ENCODE data around the gene PSMD5. TPM values are rescaled to one million over a fixed set of nuclear protein-coding genes. Genes with fewer than 3 reads are reported as not detected.

Gene PSMD5
- total RNA-seq, 3 donors from 2014 or later: 30.1 to 46.9 (median 32.3) TPM

- Histone ChIP-seq H3K36me3 (ENCODE audit: low read depth) (no peaks in the 10 kb centered on the region), H3K4me3 (no peak overlapping the region), H3K9me3 (no peaks in the 10 kb centered on the region), H3K4me1 (ENCODE audit: low read depth) (peaks cover 9% of the 10 kb centered on the region)
- ATAC-seq (no peak), DNase-seq (no peak)
- no peak for TF ChIP-seq CTCF (IDR thresholded peaks at IDR 0.05)
- intact Hi-C loops (cut with DNase I, micrococcal nuclease): no loop called here
These were observed 22.5 kb upstream of the PSMD5 start for GRCh38 chr9:120865176-120865575.

GRCh38 chr9:120864719-120865118 is 22.0 kb upstream of the PSMD5 start:
- intact Hi-C loops (cut with DNase I, micrococcal nuclease): no loop called here
- no peaks in the 10 kb centered on the region for H3K9me3 ChIP-seq
- no peak for DNase-seq

GRCh38 chr9:120863833-120864232 is 21.1 kb upstream of the PSMD5 start:
- intact Hi-C loops (cut with DNase I, micrococcal nuclease): no loop called here
- TF ChIP-seq CTCF (IDR thresholded peaks at IDR 0.05): no peak
- DNase-seq (no peak), ATAC-seq (no peak)
- Histone ChIP-seq H3K4me1 (ENCODE audit: low read depth) (peaks cover 4% of the 10 kb centered on the region), H3K4me3 (no peak overlapping the region), H3K36me3 (ENCODE audit: low read depth) (no peaks in the 10 kb centered on the region), H3K9me3 (no peaks in the 10 kb centered on the region)

More at GRCh38 chr9:120864719-120865118, 22.0 kb upstream of the PSMD5 start:
- Histone ChIP-seq H3K4me3 (no peak overlapping the region), H3K4me1 (ENCODE audit: low read depth) (peaks cover 9% of the 10 kb centered on the region), H3K36me3 (ENCODE audit: low read depth) (no peaks in the 10 kb centered on the region)
- TF ChIP-seq CTCF (IDR thresholded peaks at IDR 0.05): no peak
- no peak for ATAC-seq

GRCh38 chr9:120862452-120862851 is 19.7 kb upstream of the PSMD5 start:
- DNase-seq (no peak), ATAC-seq (no peak)
- no peaks in the 10 kb centered on the region for H3K9me3 ChIP-seq
- no peak overlapping the region for H3K4me3 ChIP-seq
- intact Hi-C loops (cut with DNase I, micrococcal nuclease): no loop called here
- H3K36me3 ChIP-seq (ENCODE audit: low read depth): no peaks in the 10 kb centered on the region
- no peak for TF ChIP-seq CTCF (IDR thresholded peaks at IDR 0.05)
- no peaks in the 10 kb centered on the region for H3K4me1 ChIP-seq (ENCODE audit: low read depth)

- Histone ChIP-seq H3K9me3 (no peaks in the 10 kb centered on the region), H3K36me3 (ENCODE audit: low read depth) (no peaks in the 10 kb centered on the region), H3K4me1 (ENCODE audit: low read depth) (no peaks in the 10 kb centered on the region), H3K4me3 (no peak overlapping the region)
- intact Hi-C loops (cut with DNase I, micrococcal nuclease): no loop called here
- ATAC-seq (no peak), DNase-seq (no peak)
- TF ChIP-seq CTCF (IDR thresholded peaks at IDR 0.05): no peak
These were observed 19.2 kb upstream of the PSMD5 start for GRCh38 chr9:120861935-120862334.

- DNase-seq (no peak), ATAC-seq (no peak)
- Histone ChIP-seq H3K9me3 (no peaks in the 10 kb centered on the region), H3K36me3 (ENCODE audit: low read depth) (no peaks in the 10 kb centered on the region), H3K4me3 (no peak overlapping the region), H3K4me1 (ENCODE audit: low read depth) (no peaks in the 10 kb centered on the region)
- no peak for TF ChIP-seq CTCF (IDR thresholded peaks at IDR 0.05)
- intact Hi-C loops (cut with DNase I, micrococcal nuclease): no loop called here
These were observed 17.4 kb upstream of the PSMD5 start for GRCh38 chr9:120860083-120860482.

Data from mucosa of descending colon (tissue), 3 donors.